TTC549 (cell line): ENCODE measurements around the gene TMEM106A.
"Not testable (repeated sequence)": the region's sequence is repeated elsewhere in the genome, so short reads cannot be mapped to it uniquely, and the experiment has no call there.

Source experiments
- FAIRE-seq: peaks from 2 replicates; lab custom pipeline; 2012; peaks lifted over from hg19 to GRCh38; lab: Jason Lieb, UNC

TMEM106A gene, protein sequence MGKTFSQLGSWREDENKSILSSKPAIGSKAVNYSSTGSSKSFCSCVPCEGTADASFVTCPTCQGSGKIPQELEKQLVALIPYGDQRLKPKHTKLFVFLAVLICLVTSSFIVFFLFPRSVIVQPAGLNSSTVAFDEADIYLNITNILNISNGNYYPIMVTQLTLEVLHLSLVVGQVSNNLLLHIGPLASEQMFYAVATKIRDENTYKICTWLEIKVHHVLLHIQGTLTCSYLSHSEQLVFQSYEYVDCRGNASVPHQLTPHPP

DNA sequence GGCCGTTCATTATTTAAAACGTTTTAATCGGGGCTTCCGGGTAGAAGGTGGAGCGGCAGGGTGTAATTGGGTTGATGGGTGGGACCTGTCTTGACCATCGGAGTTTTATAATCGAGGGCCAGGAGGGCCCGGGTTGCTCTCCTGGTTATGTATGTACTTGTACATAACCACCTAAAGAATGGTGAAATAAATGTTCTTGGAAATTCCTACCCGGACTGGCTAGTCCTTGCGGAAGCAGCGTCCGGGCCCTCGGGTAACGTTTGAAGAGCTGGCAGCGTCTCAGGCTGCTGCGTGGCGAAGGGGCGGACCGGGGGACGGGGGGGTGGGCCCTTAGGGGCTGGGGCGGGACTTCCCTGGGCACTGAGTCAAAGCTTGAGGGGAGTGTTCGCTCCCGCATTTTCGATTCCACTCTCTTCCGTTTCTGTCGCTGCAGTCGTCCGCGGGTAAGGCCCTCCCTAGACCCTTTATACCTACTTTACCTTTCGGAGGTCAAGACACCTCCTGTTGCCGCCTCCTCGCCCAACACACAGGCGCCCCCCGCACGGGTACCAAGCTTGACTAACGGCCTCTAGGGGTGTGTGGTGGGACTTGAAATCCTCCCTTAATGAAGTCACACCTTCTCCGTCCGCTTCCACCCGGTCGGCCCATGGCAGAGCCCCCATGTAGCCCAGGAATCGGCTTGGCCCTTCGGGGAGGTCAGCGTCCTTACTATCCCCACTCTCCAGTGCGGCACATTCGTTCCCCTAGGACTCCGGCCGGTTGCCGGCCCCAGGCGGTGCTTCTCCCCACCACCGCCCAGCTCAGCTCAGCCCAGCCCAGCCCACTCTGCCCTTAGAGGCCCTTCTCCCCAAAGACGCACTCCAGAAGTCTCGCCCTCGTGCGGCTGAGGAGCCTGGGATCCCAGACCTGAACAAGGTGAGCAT lies at the start of gene TMEM106A:
TSS of gene TMEM106A (plus strand) at position 396 of the 923 bp plus-strand sequence. CDS start 1,167 bp downstream, outside the sequence.
- FAIRE-seq = no peak

DNA sequence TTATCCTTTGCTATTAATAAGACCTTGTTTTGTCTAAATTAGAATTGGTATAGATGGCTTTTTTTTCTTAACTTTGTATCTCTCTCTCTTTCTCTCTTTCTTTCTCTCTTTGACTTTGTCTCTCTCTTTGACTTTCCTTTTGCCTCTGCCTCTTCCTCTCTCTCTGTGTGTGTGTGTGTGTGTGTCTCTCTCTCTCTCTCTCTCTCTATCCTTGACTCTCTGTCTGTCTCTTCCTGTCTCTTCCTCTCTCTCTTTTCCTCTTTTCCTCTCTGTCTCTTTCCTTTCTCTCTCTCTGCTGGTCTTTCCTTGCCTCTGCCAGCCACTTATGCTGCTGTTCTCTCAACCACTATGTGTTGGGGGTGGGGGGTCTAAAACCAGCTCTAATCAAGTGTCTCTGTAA lies 45.7 kb upstream of the TMEM106A start:
- not testable (repeated sequence) for FAIRE-seq

DNA sequence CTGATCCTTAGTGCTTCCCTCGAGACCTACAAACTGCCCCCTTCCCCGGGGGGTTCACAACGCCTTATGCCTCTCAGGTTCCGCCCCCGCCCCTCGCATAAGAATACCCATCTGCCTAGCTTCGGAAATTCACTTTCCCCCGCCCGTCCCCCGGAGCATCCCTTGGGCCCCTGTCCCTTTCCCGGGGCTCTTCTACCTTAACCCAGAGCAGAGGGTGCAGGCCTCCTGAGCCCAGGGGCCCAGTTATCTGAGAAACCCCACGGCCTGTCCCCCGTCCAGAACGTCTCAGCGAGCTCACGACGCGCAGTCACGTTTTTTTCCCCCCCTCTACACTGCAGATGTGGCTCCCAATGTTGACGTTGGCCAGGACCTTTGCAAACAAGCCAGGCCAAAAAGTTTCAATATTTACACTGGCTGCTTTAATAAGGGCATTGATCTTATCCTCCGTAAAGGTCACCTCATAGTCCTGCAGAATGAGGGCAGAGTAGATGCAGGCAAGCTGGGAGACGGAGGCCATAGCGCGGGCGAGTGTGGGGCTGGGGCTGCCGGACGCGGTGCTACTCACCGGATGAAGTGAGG lies 42.0 kb upstream of the TMEM106A start:
- no peak for FAIRE-seq

DNA sequence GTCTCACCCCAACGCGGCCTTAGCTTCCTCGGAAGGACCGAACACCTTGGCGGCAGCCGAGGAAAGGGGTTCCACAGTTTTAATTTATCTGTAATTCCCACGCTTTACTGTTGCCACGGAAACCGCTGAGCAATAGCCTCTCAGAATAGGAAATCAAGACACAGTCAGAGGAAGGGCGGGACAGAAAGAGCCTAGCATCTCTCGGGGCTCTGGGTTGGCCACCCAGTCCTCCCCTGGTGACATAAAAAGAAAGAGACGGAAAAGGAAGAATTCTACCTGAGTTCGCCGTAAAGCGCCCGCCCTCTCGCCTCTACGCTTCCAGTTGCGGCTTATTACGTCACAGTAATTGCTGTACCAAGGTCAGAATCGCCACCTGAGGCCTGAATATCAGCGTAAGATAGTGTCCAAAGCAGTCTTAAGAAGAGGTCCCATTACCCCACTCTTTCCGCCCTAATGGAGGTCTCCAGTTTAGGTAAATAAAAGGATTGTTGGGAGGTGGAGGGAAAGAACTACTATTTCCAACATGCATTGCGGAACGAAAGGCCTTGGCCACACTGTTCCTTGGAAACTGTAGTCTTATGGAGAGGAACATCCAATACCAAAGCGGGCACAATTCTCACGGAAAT lies 41.4 kb upstream of the TMEM106A start:
- peak; percentile 84 for FAIRE-seq

DNA sequence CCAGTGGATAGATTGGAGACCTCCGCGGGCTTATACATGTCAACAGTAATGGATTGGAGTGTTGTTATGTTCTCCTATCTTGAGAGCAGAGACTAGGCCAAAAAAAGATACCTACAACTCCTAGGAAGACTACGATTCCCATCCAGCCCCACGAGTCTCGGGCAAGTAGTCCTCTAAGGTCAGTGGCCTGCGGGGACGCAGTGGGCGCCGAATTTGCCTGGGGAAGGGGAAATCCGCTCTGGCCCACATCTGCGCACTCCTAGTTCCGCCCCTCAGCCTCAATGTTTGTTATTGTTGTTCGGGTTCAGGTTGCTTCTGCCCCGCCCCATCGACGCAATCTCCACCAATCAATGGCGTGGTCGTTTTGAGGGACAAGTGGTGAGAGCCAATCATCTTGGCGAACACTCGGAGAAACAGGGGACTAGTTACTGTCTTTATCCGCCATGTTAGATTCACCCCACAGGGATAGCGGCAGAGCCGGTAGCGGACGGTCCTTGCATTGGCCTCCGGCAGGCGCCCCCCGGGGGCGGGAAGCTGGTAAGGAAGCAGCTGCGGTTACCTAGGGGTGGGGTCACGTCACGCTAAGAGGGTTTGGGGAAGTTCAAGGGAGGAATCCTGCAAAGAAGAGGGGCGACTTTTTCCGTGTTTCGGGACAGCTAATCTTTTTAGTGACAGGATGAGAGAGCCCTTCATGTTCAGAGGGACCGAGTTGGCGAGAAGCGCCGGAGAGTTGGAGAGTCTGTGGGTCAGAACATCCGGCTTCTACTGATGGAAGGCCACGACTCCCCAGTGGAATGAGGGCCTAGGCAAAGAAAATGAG lies 40.7 kb upstream of the TMEM106A start, which contains the start of gene NBR1:
TSS of gene NBR1 (plus strand) at position 449 of the 820 bp plus-strand sequence. CDS start 4,586 bp downstream, outside the sequence.
- FAIRE-seq = peak; percentile 81

DNA sequence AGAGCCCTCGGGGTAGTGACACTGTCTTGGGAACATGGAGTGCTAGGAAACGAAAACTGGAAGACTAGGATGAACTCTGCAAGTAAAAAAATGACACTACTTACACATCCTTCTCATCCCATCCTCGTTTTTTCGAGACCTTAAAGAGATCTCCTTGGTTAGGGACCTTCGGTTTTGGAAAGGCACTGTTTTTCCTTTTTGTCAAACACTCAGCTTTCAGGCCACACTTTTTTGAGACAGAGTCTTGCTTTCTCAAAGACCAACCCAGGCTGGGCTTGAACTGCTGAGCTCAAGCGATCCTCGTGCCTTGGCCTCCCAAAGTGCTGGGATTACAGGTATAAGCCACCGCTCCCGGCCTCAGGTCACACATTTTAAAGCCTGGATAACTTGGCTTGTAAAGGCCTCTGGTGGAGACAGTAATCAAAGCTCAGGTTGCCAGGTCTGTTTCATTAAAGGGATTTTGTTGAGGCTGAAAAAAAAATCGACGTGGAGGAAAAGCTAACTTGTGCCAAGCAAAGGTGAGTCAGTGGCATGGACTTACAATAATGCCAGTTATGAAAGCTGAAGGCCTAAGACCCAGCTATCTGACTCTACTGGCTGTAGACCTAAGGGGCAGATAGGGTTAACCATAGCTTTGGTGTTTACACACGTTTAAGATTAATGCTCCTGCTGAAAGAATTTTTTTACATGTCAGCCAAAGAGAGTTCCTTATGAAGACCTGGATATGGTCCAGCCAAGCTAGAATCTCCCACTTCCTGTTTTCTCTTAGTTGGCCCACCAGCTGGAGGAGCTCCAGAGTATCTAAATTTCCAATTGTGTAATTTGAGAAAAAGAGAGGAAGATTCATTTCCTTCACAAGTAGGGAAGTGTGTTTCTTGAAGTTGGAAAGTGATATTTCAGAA lies 39.8 kb upstream of the TMEM106A start:
- FAIRE-seq = no peak

DNA sequence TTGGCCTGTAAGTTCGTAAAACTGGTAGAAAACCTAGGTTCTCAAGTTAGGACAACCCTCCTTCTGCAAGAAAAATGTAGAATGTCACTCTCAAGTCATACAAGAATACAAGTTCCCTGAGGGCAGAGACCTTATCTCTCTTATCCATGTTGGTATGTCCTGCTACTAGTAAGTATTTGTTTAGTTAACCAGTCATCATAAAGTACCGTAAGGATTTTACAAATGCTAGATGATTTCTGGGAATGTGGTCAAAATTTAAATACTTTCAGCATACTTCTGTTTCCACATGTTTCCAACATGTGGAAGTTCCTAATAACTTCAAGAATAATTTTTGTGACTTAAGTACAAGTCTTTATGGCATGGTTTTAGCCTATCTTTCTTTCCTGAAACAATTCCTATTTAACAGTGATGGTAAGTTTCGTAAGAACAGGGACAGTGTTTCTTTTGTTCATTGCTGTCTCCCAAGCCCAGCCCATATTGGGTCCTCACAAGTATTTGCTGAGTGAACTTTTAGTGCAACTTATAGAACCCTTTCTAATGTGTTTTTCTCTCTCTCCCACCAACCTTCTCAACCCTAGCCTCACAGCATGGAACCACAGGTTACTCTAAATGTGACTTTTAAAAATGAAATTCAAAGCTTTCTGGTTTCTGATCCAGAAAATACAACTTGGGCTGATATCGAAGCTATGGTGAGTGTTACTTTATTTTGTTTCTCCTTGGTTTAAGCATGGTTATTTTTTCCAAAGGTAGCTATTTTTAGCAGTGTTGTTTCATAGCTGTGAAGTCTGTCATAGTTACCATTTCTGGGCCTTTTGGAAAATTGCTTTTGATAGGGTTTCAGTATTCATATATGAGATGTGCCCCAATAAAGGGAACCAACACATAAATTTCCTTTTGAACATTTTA lies 36.2 kb upstream of the TMEM106A start:
- no peak for FAIRE-seq

DNA sequence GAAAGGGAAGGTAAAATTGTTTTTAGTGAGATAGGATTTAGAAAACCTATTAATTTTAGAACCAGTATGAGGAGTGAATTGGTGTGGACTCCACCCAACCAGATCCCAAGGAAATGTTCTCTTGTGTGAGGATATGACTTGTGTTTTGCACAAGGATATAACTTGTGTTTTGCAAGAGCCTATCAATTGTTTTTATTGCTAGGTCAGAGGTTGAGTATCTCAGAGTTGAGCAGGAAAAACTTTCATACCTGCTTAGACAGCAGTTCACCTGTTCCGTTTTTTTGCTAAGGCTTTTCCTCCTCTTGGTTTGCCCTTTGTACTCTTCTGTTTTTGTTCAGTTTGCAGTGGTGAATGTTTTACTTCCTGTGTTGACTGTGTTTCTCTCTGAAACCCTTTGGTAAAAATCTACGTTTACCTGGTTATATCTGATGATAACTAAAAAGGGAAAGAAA lies 35.5 kb upstream of the TMEM106A start:
- no peak for FAIRE-seq

DNA sequence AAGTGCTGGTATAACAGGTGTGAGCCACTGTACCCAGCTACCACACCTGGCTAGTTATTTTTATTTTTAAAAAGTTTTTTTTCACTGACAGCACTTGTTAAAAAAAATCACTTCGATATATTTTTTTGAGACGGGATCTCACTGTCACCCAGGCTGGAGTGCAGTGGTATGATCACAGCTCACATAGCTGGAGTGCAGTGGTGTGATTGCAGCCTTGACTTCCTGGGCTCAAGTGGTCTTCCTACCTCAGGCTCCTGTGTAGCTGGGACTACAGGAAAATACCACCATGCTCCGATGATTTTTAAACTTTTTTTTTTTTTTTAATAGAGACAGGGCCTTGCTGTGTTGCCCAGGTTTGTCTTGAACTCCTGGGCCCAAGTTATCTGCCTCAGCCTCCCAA lies 27.8 kb upstream of the TMEM106A start:
- FAIRE-seq = no peak

DNA sequence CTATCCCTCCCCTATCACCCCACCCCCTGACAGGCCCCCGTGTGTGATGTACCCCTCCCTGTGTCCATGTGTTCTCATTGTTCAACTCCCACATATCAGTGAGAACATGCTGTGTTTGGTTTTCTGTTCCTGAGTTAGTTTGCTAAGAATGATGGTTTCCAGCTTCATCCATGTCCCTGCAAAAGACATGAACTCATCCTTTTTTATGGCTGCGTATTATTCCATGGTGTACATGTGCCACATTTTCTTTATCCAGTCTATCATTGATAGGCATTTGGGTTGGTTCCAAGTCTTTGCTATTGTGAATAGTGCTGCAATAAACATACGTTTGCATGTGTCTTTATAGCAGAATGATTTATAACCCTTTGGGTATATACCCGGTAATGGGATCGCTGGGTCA lies 25.0 kb upstream of the TMEM106A start:
- not testable (repeated sequence) for FAIRE-seq

DNA sequence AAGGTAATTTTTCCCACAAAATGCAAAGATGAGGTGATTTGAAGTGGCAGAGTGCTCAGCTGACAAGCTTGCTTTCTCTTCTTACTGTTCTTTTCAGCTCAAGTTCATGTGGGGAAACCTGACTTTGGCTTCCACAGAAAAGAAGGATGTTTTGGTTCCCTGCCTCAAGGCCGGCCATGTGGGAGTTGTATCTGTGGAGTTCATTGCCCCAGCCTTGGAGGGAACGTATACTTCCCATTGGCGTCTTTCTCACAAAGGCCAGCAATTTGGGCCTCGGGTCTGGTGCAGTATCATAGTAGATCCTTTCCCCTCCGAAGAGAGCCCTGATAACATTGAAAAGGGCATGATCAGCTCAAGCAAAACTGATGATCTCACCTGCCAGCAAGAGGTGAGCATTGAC lies 18.4 kb upstream of the TMEM106A start:
- FAIRE-seq = no peak

DNA sequence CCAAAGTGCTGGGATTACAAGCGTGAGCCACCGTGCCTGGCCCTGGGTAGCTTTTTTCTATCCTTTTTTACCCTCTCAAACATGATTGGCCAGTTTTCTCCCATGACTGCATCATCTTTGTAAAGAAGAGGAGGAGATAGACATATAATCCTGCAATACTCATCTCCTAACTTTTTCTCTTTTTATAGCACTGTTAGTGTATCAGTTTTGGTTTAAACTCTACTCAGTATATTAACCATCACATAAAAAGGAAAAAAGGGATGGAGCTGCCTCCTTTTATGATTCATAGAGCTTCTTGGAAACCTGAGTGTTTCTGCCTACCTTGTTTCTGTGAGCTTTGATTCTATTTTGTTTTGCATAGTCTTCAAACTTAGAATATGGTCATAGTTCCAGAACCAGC lies 12.0 kb upstream of the TMEM106A start:
- no peak for FAIRE-seq

DNA sequence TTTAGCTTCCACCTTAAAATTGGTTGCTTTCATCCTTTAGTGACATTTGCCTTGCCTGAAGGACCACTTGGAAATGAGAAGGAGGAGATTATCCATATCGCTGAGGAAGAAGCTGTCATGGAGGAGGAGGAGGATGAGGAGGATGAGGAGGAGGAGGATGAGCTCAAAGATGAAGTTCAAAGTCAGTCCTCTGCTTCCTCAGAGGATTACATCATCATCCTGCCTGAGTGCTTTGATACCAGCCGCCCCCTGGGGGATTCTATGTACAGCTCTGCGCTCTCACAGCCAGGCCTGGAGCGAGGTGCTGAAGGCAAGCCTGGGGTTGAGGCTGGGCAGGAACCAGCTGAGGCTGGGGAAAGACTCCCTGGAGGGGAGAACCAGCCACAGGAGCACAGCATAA lies 11.5 kb upstream of the TMEM106A start:
- FAIRE-seq = no peak

DNA sequence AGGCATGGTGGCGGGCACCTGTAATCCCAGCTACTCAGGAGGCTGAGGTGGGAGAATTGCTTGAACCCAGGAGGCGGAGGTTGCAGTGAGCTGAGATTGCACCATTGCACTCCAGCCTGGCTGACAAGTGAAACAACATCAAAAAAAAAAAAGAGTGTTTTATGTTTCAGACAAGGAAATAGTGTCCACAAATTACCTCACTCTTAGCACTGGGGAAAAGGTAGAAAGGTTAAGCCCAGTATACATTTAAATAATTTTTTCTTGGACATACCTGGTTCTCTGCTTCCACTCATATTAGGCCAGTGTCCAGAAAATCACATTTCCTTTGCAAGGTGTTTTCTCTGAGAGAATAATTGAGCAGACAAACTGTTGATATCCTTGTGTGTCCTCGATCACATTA lies 8.7 kb upstream of the TMEM106A start:
- FAIRE-seq = not testable (repeated sequence)

DNA sequence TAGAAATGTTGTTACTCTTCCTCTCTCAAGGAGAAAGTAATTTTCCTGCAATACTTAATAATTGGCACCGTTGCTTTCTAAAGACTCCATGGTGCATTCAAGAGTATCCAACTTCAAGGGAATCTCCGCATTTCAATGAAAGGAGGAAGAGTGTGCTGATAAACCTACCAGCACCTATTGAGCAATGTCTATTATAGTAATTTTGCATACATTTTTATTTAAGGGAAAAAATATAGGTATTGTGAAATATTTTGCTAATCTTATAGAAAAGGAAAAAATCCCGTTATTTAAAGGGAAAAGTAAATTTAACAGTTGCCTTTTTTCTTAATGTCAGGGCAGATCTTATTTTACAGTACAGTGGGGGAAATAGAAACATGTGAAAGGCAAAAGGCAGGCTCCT lies 1.1 kb upstream of the TMEM106A start:
- no peak for FAIRE-seq

DNA sequence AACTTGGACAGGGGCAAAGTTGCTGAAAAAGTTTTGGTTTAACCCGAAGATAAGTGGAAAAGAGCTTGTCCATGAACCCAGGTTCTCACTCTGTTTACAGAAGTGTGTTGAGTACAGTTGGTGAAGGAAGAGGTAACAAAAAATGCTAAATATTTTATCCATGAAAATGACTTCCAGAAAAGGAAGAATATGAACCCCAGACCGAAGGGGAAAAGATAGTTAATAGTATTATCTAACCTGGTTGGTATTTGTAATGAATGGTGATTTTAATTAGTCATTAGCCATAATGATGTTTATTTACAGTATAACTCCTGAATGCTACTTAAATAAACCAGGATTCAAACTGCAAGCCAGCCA lies 574 bp upstream of the TMEM106A start:
- no peak for FAIRE-seq

DNA sequence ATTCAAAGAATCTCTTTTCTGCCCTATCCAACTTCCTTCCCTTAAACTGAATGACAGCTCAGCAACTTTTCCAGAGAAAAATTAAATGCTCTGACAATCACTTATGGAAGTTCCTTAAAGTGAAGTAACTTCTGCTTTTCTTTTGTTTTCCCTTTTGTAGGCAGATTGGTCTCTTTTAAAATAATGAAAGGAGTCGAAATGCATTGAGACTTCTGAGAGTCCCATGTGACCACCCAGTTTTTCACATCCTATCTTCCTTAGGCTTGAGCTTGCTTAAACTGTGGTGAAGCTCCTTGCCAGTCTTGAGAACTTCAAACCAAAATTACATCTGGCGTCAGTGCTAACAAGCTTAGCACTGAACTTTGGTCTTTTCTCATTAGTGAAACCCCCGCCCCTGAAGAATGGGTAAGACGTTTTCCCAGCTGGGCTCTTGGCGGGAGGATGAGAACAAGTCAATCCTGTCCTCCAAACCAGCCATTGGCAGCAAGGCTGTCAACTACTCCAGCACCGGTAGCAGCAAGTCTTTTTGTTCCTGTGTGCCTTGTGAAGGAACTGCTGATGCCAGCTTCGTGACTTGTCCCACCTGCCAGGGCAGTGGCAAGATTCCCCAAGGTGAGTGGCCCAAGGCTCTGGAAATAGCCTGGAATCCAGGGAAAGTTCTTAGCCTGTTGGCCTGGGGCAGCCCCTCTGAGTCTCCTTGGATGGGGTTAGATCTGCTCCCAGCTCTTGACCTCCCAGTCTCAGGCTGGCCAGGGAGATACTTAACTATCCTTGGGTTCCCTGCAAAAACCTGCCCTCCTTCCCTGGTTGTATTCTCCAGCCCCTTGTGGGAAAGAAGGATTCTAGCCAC lies 1.2 kb downstream of the TMEM106A start:
- no peak for FAIRE-seq

DNA sequence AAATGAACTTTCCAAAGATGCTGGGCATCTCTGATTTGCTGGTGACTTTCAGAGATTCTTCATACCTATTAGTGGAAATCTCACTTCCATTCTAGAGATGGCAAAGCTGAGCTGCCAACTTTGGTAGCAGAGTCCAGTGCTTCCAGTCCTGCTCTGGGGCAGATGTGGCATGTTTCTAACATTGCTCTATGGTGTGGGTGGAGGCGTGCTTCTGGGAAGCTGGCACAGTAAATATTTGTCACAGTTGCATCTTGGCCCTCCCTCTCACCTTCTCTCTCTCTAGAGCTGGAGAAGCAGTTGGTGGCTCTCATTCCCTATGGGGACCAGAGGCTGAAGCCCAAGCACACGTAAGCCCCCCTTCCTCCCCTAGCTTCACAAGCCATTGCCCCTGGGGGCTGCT lies 1.9 kb downstream of the TMEM106A start:
- no peak for FAIRE-seq

DNA sequence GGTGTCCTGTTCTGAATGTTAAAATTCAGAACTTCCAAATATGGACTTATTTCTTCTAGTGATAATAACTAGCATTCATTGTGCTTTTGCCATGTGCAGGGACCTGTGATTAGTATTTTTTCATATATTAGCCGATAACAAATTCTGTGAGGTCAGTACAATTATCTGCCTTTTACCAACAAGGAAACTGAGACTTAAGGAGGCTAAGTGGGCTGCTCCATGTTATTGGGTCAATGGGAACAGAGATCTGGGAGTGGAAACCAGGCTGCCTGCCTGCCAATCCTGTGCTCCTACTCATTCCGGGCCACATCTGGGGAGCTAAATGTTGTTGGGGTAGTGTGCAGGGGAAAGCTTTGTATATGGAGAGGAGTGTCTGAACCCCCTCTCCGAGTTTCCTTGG lies 3.7 kb downstream of the TMEM106A start:
- no peak for FAIRE-seq
